ENCODE measurements around the gene LTF.

LTF gene

GRCh38 chr3:46477145-46477544 is 12.4 kb upstream of the LTF start:
- Histone ChIP-seq H3K4me1 (ENCODE audit: control insufficient read depth, insufficient read depth, low read length) (no peaks in the 10 kb centered on the region), H3K36me3 (ENCODE audit: control insufficient read depth, insufficient read depth, low read length) (no peaks in the 10 kb centered on the region), H3K9me3 (ENCODE audit: control insufficient read depth, low read length) (no peaks in the 10 kb centered on the region), H3K4me3 (ENCODE audit: low read length) (no peak overlapping the region), H3K27me3 (ENCODE audit: control insufficient read depth, insufficient read depth, low read length) (no peaks in the 10 kb centered on the region), H3K9ac (ENCODE audit: low read length) (no peak overlapping the region)

- Histone ChIP-seq H3K4me3 (ENCODE audit: low read length) (no peak overlapping the region), H3K9ac (ENCODE audit: low read length) (no peak overlapping the region), H3K9me3 (ENCODE audit: control insufficient read depth, low read length) (no peaks in the 10 kb centered on the region), H3K4me1 (ENCODE audit: control insufficient read depth, insufficient read depth, low read length) (no peaks in the 10 kb centered on the region), H3K36me3 (ENCODE audit: control insufficient read depth, insufficient read depth, low read length) (no peaks in the 10 kb centered on the region), H3K27me3 (ENCODE audit: control insufficient read depth, insufficient read depth, low read length) (no peaks in the 10 kb centered on the region)
Observed at GRCh38 chr3:46472736-46473135, 8.0 kb upstream of the LTF start.

DNA sequence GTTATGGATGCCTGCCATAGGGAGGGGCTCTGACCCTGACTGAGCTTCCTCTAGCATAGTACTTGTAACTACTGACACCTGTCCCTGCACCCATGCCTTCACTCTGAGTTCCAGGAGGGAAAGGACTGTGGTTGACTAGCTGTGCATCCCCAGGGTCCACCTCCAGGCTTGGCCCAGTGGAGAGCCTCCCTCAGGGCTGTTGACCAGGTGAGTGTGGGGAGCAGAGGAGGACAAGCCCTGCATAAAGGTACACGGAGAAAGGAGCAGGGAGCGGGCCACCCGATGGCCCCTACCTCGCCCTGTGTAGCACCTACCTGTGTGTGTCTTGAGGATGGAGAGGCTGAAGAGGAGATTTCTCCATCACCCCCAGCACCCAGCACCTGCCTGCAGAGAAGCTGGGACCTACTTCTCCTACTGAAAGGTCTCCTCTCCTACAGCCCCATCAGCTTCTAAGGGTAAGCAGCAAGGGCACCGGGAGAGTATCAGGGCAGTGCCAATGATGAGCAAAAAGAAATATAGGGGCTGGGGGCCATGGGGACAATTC is 6.7 kb upstream of the LTF start:
- no peaks in the 10 kb centered on the region for H3K9me3 ChIP-seq (ENCODE audit: control insufficient read depth, low read length)
- no peaks in the 10 kb centered on the region for H3K36me3 ChIP-seq (ENCODE audit: control insufficient read depth, insufficient read depth, low read length)
- no peaks in the 10 kb centered on the region for H3K27me3 ChIP-seq (ENCODE audit: control insufficient read depth, insufficient read depth, low read length)
- no peaks in the 10 kb centered on the region for H3K4me1 ChIP-seq (ENCODE audit: control insufficient read depth, insufficient read depth, low read length)
- no peak overlapping the region for H3K4me3 ChIP-seq (ENCODE audit: low read length)
- H3K9ac ChIP-seq (ENCODE audit: low read length), result no peak overlapping the region

GRCh38 chr3:46470831-46471230 is 6.1 kb upstream of the LTF start:
- no peaks in the 10 kb centered on the region for H3K27me3 ChIP-seq (ENCODE audit: control insufficient read depth, insufficient read depth, low read length)
- no peak overlapping the region for H3K4me3 ChIP-seq (ENCODE audit: low read length)
- H3K9ac ChIP-seq (ENCODE audit: low read length), result no peak overlapping the region
- H3K36me3 ChIP-seq (ENCODE audit: control insufficient read depth, insufficient read depth, low read length), result no peaks in the 10 kb centered on the region
- no peaks in the 10 kb centered on the region for H3K9me3 ChIP-seq (ENCODE audit: control insufficient read depth, low read length)
- H3K4me1 ChIP-seq (ENCODE audit: control insufficient read depth, insufficient read depth, low read length), result no peaks in the 10 kb centered on the region

DNA sequence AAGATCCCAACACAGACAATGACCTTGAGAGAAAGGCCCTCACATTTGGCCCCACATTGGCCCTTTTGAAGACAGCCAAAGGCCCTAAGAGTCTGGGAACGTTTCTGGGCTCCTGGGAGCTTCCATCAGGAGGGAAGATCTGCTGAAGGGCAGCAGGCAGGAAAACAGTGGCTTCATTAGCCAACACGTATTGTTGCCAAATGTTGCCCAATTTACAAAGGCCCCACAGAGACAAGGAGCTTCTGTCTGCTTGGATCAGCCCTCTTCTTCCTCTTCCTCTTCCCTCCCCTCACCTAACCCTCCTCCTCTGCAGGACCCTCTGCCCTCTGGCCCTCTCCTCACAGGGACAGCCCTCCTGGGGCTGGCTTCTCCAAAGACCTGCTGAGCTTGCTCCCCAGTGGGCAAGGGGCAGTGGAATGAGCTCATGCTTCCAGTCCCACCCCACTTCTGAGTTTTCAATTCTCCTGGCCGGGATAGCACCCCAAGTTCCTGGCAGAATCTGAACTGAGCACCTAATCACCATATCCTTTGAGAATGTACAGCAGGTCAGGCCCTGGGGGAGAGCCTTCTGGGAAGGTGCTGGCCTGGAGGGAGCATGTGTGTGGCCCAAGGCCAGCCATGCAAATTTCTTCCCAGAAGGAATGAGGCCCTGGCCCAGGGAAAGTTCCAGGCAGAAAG is 5.1 kb upstream of the LTF start:
- H3K9ac ChIP-seq (ENCODE audit: low read length), result no peak overlapping the region
- no peaks in the 10 kb centered on the region for H3K4me1 ChIP-seq (ENCODE audit: control insufficient read depth, insufficient read depth, low read length)
- peaks cover 8% of the 10 kb centered on the region for H3K27me3 ChIP-seq (ENCODE audit: control insufficient read depth, insufficient read depth, low read length)
- H3K36me3 ChIP-seq (ENCODE audit: control insufficient read depth, insufficient read depth, low read length), result no peaks in the 10 kb centered on the region
- no peak overlapping the region for H3K4me3 ChIP-seq (ENCODE audit: low read length)
- no peaks in the 10 kb centered on the region for H3K9me3 ChIP-seq (ENCODE audit: control insufficient read depth, low read length)

DNA sequence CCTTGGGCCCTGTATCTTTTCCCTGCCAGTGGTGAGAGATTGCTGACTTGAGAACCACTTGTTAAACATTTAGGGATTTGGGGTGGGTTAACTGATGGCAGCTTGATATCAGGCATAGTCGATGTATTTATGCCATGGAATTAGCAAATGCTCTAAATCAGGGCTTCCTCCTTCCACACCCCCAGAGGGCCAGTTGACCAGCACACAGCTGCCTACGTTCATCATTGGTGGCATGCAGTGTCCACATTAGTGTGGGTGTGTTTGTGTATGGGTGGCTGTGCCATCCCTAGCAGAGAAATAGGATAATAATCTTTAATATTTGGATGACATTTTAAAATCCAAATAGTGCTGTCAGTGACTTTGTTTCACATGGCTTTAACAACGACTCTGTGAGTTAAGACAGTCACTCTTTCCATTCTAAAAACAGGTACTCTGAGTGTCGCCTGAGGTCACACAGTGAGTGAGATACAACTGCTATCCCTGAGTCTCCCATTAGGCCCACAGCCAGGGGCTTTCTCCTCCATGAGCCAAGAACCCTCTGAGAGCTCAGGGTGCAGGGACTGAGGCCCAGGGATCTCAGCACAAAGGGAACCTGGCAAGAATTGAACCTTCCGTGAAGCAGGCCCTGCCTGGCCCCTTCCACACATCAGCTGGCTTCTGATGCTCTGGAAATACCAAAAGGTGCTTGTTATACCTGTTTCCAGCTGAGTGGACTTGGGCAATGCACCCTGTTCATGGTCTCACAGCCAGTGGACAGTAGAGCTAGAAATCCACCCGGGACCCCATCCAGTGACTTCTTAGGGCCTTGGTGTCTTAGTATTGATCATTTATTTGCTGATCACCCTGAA is 4.3 kb upstream of the LTF start:
- Histone ChIP-seq H3K36me3 (ENCODE audit: control insufficient read depth, insufficient read depth, low read length) (no peaks in the 10 kb centered on the region), H3K27me3 (ENCODE audit: control insufficient read depth, insufficient read depth, low read length) (peaks cover 17% of the 10 kb centered on the region), H3K4me3 (ENCODE audit: low read length) (no peak overlapping the region), H3K4me1 (ENCODE audit: control insufficient read depth, insufficient read depth, low read length) (no peaks in the 10 kb centered on the region), H3K9me3 (ENCODE audit: control insufficient read depth, low read length) (no peaks in the 10 kb centered on the region), H3K9ac (ENCODE audit: low read length) (no peak overlapping the region)

DNA sequence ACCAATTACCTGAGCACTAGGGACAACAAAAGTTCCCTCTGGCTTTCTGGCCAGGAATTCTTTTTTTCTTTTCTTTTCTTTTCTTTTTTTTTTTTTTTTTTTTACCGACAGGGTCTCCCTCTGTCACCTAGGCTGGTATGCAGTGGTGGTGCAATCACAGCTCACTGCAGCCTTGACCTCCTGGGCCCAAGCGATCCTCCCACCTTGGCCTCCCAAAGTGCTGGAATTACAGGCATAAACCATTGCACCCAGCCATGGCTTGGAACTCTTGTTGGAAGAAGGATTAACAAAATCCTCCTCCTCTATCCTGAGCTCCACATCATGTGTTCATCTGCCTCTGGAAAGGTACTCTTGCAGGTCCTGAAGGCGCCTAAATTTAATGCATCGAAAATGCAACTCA is 2.9 kb upstream of the LTF start:
- Histone ChIP-seq H3K9me3 (ENCODE audit: control insufficient read depth, low read length) (no peaks in the 10 kb centered on the region), H3K36me3 (ENCODE audit: control insufficient read depth, insufficient read depth, low read length) (no peaks in the 10 kb centered on the region), H3K9ac (ENCODE audit: low read length) (no peak overlapping the region), H3K4me1 (ENCODE audit: control insufficient read depth, insufficient read depth, low read length) (no peaks in the 10 kb centered on the region), H3K27me3 (ENCODE audit: control insufficient read depth, insufficient read depth, low read length) (peaks cover 28% of the 10 kb centered on the region), H3K4me3 (ENCODE audit: low read length) (no peak overlapping the region)

DNA sequence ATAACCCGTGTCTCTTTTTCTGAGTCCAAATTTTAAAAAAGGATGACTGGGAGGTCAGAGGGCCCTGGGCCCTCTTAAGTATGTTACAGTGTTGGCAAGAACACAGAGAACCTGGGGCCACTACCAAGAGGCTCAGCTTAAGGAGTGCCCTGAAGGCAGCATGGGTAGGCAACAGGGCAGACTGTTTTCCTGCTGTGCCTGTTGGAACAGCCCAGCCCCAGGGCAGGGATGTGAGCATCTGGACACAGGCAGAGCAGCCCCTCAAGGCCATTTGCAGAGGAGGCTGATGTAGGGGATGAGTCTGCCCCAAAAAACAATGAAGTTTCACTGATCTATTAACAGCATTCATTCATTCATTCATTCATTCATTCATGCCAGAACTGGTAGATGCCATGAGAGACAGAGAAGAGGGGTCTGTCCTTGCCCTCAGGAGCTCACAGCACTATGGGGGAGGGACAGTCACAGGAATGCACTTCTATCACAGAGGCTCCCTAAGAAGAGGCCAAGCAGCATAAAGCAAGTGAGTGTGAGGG is 2.2 kb upstream of the LTF start:
- H3K9me3 ChIP-seq (ENCODE audit: control insufficient read depth, low read length), result no peaks in the 10 kb centered on the region
- H3K4me3 ChIP-seq (ENCODE audit: low read length), result no peak overlapping the region
- no peaks in the 10 kb centered on the region for H3K4me1 ChIP-seq (ENCODE audit: control insufficient read depth, insufficient read depth, low read length)
- peaks cover 28% of the 10 kb centered on the region for H3K27me3 ChIP-seq (ENCODE audit: control insufficient read depth, insufficient read depth, low read length)
- no peaks in the 10 kb centered on the region for H3K36me3 ChIP-seq (ENCODE audit: control insufficient read depth, insufficient read depth, low read length)
- no peak overlapping the region for H3K9ac ChIP-seq (ENCODE audit: low read length)

DNA sequence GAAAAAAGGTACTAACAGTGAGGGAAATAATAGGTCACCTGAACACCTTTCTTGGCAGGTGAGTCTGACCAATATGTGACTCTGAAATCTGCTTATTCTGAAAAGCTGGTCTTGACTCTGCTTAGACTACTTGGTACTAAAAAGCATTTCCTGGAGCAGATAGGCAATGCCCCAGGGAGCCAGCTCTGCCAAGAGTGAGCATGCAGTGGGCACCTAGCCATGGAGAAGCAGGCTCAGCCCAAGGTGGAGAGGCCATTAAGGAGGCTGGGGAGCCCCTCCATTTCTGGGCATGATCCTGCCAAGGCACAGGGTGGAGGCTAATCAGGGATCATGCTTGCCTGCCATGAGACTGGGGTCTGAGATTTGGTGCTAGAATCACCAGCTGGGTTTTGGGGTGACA is 1.6 kb upstream of the LTF start:
- Histone ChIP-seq H3K27me3 (ENCODE audit: control insufficient read depth, insufficient read depth, low read length) (peaks cover 28% of the 10 kb centered on the region), H3K4me3 (ENCODE audit: low read length) (no peak overlapping the region), H3K9me3 (ENCODE audit: control insufficient read depth, low read length) (no peaks in the 10 kb centered on the region), H3K36me3 (ENCODE audit: control insufficient read depth, insufficient read depth, low read length) (no peaks in the 10 kb centered on the region), H3K9ac (ENCODE audit: low read length) (no peak overlapping the region), H3K4me1 (ENCODE audit: control insufficient read depth, insufficient read depth, low read length) (no peaks in the 10 kb centered on the region)

- H3K9ac ChIP-seq (ENCODE audit: low read length), result peak overlapping the region; percentile 36
- H3K36me3 ChIP-seq (ENCODE audit: control insufficient read depth, insufficient read depth, low read length), result no peaks in the 10 kb centered on the region
- H3K27me3 ChIP-seq (ENCODE audit: control insufficient read depth, insufficient read depth, low read length), result peaks cover 28% of the 10 kb centered on the region
- no peak overlapping the region for H3K4me3 ChIP-seq (ENCODE audit: low read length)
- no peaks in the 10 kb centered on the region for H3K9me3 ChIP-seq (ENCODE audit: control insufficient read depth, low read length)
- H3K4me1 ChIP-seq (ENCODE audit: control insufficient read depth, insufficient read depth, low read length), result no peaks in the 10 kb centered on the region
Observed at GRCh38 chr3:46465196-46465520, 453 bp upstream of the LTF start.

- no peaks in the 10 kb centered on the region for H3K4me1 ChIP-seq (ENCODE audit: control insufficient read depth, insufficient read depth, low read length)
- peak overlapping the region; percentile 36 for H3K9ac ChIP-seq (ENCODE audit: low read length)
- H3K9me3 ChIP-seq (ENCODE audit: control insufficient read depth, low read length), result no peaks in the 10 kb centered on the region
- peaks cover 28% of the 10 kb centered on the region for H3K27me3 ChIP-seq (ENCODE audit: control insufficient read depth, insufficient read depth, low read length)
- no peak overlapping the region for H3K4me3 ChIP-seq (ENCODE audit: low read length)
- H3K36me3 ChIP-seq (ENCODE audit: control insufficient read depth, insufficient read depth, low read length), result no peaks in the 10 kb centered on the region
Observed at GRCh38 chr3:46463868-46464241, 850 bp downstream of the LTF start.

DNA sequence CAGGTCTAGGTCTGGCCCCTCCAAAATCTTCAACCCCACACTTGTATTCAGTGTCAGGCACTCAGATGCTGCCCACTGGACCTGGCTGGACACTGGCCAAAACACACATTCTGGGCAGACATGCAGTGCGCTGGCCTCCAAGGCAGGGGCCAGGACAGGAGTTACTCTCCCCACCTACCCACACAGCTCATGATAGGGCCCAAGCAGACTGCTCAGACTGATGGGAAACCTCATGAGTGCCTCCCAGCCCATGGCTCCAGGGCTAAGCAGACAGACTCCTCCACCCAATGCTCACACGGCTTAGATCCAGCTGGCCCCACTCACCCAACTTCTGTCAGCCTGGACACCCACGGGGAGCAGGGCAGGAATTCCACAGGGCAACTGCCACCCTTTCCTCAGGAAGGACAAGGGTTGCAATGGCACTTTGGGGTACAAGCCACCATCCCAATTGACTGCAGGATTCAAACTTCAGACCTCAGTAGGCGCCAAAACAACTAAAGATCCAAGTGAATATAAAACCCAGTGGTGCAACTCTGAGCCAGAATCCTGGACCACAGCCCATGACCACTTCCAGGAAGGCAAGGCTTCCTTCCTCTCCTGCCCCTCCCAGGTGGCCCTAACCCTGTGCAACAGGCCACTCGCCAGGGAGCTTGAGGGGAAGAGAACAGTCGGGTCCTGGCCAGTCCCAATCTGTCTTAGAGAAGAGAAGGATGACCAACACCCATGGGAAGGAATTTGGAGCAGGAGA is 1.4 kb downstream of the LTF start:
- H3K9ac ChIP-seq (ENCODE audit: low read length), result no peak overlapping the region
- H3K27me3 ChIP-seq (ENCODE audit: control insufficient read depth, insufficient read depth, low read length), result peaks cover 28% of the 10 kb centered on the region
- H3K4me3 ChIP-seq (ENCODE audit: low read length), result no peak overlapping the region
- no peaks in the 10 kb centered on the region for H3K36me3 ChIP-seq (ENCODE audit: control insufficient read depth, insufficient read depth, low read length)
- no peaks in the 10 kb centered on the region for H3K4me1 ChIP-seq (ENCODE audit: control insufficient read depth, insufficient read depth, low read length)
- no peaks in the 10 kb centered on the region for H3K9me3 ChIP-seq (ENCODE audit: control insufficient read depth, low read length)

All from mucosa of stomach (tissue), 1 donor.